ENCODE results near the gene ASB6. TPM values are rescaled to one million over a fixed set of nuclear protein-coding genes. Genes with fewer than 3 reads are reported as not detected.

ASB6 gene
- total RNA-seq, 3 donors from 2014 or later, result 32.1 to 35.3 (median 35.1) TPM

GRCh38 chr9:129587487-129588262 is 54.3 kb downstream of the ASB6 start:
- DNase-seq (no peak), ATAC-seq (no peak)
- Mint-ChIP-seq H3K36me3 (ENCODE audit: insufficient read depth) (no peaks in the 10 kb centered on the region), H3K27me3 (ENCODE audit: low read depth) (peaks cover 6% of the 10 kb centered on the region), H3K9me3 (no peaks in the 10 kb centered on the region), H3K4me3 (no peak overlapping the region), H3K4me1 (ENCODE audit: low read depth) (peaks cover 17% of the 10 kb centered on the region)

GRCh38 chr9:129586685-129587084 is 55.3 kb downstream of the ASB6 start:
- H3K36me3 Mint-ChIP-seq (ENCODE audit: insufficient read depth), result no peaks in the 10 kb centered on the region
- H3K4me3 Mint-ChIP-seq, result no peak overlapping the region
- no peaks in the 10 kb centered on the region for H3K9me3 Mint-ChIP-seq
- no peak for ATAC-seq
- peaks cover 6% of the 10 kb centered on the region for H3K27me3 Mint-ChIP-seq (ENCODE audit: low read depth)
- DNase-seq, result no peak
- peaks cover 25% of the 10 kb centered on the region for H3K4me1 Mint-ChIP-seq (ENCODE audit: low read depth)

GRCh38 chr9:129586245-129586644 is 55.7 kb downstream of the ASB6 start:
- H3K4me1 Mint-ChIP-seq (ENCODE audit: low read depth), result peaks cover 25% of the 10 kb centered on the region

GRCh38 chr9:129585352-129585751 is 56.6 kb downstream of the ASB6 start:
- Mint-ChIP-seq H3K27me3 (ENCODE audit: low read depth) (peaks cover 3% of the 10 kb centered on the region), H3K9me3 (no peaks in the 10 kb centered on the region), H3K4me3 (no peak overlapping the region), H3K36me3 (ENCODE audit: insufficient read depth) (no peaks in the 10 kb centered on the region), H3K4me1 (ENCODE audit: low read depth) (peaks cover 30% of the 10 kb centered on the region)
- ATAC-seq, result no peak
- no peak for DNase-seq

More at GRCh38 chr9:129586245-129586644, 55.7 kb downstream of the ASB6 start:
- no peaks in the 10 kb centered on the region for H3K36me3 Mint-ChIP-seq (ENCODE audit: insufficient read depth)
- ATAC-seq (peak; percentile 52 to 70), DNase-seq (no peak)
- no peak overlapping the region for H3K4me3 Mint-ChIP-seq
- H3K27me3 Mint-ChIP-seq (ENCODE audit: low read depth), result peaks cover 6% of the 10 kb centered on the region
- H3K9me3 Mint-ChIP-seq, result no peaks in the 10 kb centered on the region

Other genes starting within 250 kb of the ASB6 start
- not detected for gene C9orf50, start 21.1 kb downstream of the ASB6 start, total RNA-seq
- 100 to 1,000 TPM in 1 of 3 donors, 10 to 100 TPM in 2; 93.4 to 111 (median 96.6) TPM for gene NTMT1, start 16.0 kb downstream of the ASB6 start, total RNA-seq
- gene PRRX2, start 23.5 kb upstream of the ASB6 start, total RNA-seq, result 1 to 10 TPM in 1 of 3 donors, under 1 TPM in 2; 0.50 to 1.3 (median 0.57) TPM
- gene PTGES, start 110.9 kb upstream of the ASB6 start, total RNA-seq, result not detected
- 10 to 100 TPM; 22.8 to 28.1 (median 27.5) TPM for gene TOR1B, start 161.0 kb upstream of the ASB6 start, total RNA-seq
- gene TOR1A, start 182.0 kb upstream of the ASB6 start, total RNA-seq, result 10 to 100 TPM; 42.4 to 49.3 (median 45.2) TPM
- 10 to 100 TPM; 74.8 to 92.6 (median 76.2) TPM for gene C9orf78, start 193.1 kb upstream of the ASB6 start, total RNA-seq
- gene USP20, start 193.3 kb upstream of the ASB6 start, total RNA-seq, result 10 to 100 TPM; 39.1 to 48.4 (median 47.0) TPM

All from activated T-cell treated with anti-CD3 and anti-CD28 coated beads, Interleukin-2, amount 50 U/mL, for 4 hours (primary cell).